NCI-H2227 (cell line): ENCODE results near the gene SPRR2B.
"Not testable (repeated sequence)": the region's sequence is repeated elsewhere in the genome, so short reads cannot be mapped to it uniquely, and the experiment has no call there.

Experiments
- DNase-seq: peaks from one replicate; lab custom pipeline; 2025; ENCODE audit not compliant: unreplicated experiment; lab: John Stamatoyannopoulos, UW

SPRR2B gene

DNA sequence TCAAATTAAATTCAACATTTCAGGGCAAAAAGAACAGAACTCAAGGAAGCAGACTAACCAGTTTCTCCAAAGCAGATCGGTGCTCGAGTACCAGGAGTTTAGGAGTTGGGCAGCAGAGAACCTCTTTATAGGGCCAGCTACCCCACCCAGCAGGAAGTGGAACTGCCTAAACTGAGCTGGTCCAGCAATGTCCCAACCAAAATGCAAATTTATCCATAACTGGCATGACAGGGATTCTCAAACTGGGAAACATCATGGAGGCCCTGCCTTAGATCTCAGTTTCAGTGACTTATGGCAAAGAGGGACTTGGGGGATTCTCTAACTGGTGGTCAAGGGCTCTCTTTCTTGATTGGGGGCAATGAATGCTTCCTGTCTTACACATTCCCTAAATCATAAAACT is at the start of gene SPRR2B:
Gene SPRR2B (minus strand): TSS at position 101 of the 400 bp plus-strand sequence. CDS start 772 bp downstream, outside the sequence.
- DNase-seq = no peak

DNA sequence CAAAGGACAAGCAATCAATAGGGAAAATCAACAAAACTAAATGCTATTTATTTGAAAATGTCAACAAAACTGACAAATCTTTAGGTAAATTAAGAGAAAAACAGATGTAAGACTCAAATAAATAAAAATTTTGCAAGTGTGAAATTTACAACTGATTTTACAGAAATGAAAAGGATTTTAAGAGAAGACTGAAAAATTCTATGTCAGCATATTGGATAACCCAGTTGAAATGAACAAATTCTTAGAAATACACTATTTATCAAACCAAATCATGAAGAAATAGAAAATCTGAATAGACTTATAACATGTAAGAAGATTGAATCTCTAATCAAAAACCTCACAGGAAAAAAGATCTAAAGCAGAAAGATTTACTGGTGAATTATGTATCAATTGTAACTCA is 49.5 kb upstream of the SPRR2B start:
- DNase-seq = no peak

DNA sequence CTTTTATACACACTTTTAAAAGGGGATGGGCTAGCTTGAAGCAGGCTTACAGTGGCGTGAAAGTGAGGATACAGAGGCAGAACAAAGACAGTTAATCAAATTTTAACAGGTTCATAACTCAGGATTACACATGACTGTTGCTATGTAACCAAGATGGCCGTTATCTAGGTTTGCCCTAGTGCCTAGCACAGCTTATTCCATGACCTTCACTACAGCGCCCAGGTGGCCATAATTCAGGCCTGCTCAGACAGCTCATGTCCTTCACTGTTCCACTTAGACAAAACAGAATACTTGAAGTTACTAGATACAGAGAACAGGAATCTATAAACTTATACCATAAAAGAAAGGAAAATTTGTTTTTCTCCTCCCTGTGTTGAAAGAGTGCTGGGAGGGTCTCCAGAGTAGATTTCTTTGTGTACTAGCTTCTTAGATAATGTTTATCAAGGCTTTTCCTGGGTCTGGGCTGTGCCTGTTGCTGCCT is 48.1 kb upstream of the SPRR2B start:
- DNase-seq = no peak

DNA sequence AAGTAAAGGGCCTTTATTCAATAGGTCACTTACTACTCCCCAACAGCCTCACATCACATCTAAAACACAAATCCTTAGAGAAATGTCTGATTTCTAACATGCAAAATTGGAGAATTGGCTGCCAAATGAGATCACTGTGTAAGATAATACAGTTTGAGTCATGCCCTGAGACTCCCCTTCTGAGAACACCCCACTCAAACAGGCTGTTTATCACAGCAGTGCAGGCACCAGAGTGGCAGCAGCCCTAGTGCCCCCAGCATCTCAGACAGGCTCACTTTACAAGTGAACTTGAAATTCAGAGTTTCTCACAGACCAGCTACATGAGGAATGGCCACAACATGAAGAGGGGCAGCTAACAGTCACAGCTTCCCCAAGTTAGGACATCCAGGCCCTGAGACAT is 43.9 kb upstream of the SPRR2B start:
- not testable (repeated sequence) for DNase-seq

DNA sequence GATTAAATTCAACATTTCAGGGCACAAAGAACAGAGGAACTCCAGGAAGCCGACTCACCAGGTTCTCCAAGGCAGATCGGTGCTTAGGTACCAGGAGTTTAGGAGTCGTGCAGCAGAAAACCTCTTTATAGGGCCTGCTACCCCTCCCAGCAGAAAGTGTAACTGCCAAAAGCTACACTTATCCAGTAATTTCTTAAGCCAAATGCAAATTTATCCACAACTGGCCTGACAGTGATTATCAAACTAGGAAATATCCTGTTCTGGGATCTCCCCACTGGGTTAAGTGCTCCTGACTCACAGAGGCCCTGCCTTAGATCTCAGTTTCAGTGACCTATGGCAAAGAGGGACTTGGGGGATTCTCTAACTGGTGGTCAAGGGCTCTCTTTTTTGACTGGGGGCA is 42.0 kb upstream of the SPRR2B start, which contains the start of gene SPRR2F:
Gene SPRR2F (minus strand): TSS at position 101 of the 400 bp plus-strand sequence. CDS start 783 bp downstream, outside the sequence.
- no peak for DNase-seq

DNA sequence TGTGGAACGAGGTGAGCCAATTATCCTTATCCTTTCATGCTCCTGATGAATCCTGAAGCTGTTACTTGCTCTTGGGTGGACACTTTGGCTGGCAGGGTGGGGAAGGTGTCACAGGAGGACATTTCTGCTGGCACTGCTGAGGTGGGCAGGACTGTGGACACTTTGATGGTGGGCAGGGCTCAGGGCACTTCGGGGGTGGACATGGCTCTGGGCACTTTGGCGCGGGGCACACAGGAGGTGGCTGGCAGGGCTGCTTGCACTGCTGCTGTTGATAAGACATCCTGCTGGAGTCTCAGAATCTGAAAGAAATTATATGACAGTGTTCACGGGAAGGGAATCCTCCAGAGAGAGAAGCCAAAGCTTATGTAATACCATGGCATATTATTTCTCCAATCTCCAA is 41.0 kb upstream of the SPRR2B start:
- not testable (repeated sequence) for DNase-seq

DNA sequence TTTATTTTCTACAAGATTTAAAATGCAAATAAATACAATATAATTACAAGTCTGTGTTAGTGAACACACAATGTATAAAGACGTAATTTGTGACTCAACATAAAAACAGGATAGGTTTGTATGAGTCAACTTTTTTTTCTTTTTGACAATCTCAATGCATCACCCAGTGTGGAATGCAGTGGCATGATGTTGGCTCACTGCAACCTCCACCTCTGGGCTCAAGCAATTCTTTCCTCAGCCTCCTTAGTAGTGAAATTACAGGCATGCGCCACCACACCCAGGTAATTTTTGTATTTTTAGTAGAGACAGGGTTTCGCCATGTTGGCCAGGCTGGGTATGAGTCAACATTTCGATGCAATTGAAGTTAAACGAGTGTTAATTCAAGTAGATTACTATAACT is 28.8 kb upstream of the SPRR2B start:
- DNase-seq = no peak

DNA sequence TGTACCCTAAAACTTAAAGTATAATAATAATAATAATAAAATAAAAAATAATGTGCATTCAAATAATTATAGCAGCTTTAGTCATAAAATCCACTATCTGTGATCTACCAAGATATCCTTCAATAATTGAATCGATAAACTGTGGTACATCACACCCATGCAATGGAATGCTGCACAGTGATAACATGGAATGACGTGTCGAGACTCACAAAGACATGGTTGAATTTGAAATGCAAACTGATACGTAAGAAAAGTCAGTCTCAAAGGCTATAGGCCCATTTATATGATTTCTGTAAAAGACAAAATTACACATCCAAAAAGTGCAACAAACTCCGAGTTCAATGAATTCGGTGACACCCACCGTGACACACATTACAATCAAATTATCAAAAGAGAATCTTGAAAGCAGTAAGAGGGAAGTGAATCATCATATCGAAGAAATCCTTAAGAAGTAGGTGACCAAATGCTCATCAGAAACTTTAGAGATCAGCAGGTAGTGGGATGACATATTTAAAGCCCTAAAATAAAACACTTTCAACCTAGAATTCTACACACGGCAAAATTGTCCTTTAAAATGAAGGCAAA is 28.1 kb upstream of the SPRR2B start:
- DNase-seq = no peak

DNA sequence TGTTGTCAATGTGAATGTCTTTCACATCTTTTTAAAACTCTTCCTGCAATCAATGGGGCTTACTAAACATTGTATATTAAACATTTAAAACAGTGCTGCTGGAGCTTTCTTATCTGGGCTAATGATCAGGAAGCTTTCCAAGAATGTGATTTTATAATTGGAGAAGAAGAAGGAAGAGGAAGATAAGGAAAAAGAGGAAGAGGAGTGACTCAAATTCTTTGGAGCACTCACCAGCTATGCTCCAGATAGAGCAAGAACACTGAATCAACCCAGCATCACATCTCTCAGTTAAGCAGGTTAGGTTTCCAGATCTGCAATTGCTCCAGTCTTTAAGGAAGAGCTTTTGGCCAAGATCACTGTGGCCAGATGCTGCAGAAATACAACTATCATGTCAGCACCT is 24.4 kb upstream of the SPRR2B start:
- no peak for DNase-seq

DNA sequence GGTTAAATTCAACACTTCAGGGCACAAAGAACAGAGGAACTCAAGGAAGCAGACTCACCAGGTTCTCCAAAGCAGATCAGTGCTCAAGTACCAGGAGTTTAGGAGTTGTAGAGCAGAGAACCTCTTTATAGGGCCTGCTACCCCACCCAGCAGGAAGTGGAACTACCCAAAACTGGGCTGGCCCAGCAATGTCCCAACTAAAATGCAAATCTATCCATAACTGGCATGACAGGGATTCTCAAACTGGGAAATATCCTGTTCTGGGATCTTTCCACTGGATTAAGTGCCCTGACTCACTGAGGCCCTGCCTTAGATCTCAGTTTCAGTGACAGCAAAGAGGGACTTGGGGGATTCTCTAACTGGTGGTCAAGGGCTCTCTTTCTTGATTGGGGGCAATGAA is 23.0 kb upstream of the SPRR2B start, which contains the start of gene SPRR2E:
Gene SPRR2E (minus strand): TSS at position 101 of the 400 bp plus-strand sequence. CDS start 775 bp downstream, outside the sequence.
- no peak for DNase-seq

DNA sequence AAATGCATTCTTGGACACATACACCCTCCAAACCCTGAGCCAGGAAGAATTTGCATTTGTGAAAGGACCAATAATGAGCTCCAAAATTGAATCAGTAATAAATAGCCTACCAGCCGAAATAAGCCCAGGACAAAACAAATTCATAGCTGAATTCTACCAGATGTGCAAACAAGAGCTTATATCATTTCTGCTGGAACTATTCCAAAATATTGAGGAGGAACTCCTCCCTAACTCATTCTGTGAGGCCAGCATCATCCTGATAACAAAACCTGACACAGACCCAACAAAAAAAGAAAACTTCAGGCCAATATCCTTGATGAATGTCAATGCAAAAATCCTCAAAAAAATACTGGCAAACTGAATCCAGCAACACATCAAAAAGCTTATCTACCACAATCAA is 16.2 kb upstream of the SPRR2B start:
- DNase-seq = no peak

DNA sequence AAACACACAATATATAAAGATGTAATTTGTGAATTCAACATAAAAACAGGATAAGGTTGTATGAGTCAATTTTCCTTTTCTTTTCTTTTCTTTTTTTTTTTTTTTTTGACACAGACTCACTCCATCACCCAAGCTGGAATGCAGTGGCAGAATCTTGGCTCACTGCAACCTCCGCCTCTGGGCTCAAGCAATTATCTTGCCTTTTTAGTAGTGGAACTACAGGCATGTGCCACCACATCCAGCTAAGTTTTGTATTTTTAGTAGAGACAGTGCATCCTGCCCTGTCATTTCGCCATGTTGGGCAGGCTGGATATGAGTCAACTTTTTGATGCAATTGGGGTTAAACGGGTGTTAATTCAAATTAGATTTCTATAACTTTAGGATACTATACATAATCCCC is 10.3 kb upstream of the SPRR2B start:
- no peak for DNase-seq

DNA sequence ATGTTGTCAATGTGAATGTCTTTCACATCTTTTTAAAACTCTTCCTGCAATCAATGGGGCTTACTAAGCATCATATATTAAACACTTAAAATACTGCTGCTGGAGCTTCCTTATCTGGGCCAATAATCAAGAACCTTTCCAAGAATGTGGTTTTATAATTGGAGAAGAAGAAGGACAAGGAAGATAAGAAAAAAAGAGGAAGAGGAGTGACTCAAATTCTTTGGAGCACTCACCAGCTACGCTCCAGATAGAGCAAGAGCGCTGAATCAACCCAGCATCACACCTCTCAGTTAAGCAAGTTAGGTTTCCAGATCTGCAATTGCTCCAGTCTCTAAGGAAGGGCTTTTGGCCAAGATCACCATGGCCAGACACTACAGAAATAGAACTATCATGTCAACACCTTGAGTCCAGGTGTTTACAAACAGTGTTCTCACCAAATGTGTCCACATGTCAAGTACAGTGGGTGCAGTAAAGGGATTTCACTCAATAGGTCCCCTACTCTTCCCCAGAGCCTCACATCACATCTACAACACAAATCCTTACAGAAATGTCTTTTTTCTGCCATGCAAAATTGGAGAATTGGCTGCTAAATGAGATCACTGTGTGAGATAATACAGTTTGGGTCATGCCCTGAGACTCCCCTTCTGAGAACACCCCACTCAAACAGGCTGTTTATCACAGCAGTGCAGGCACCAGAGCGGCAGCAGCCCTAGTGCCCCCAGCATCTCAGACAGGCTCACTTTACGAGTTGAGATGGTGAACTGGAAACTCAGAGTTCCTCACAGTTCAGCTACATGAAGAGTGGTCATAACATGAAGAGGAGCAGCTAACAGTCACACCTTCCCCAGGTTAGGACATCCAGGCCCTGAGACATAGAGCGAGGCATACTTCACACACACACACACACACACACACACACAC is 1.7 kb upstream of the SPRR2B start:
- no peak for DNase-seq

DNA sequence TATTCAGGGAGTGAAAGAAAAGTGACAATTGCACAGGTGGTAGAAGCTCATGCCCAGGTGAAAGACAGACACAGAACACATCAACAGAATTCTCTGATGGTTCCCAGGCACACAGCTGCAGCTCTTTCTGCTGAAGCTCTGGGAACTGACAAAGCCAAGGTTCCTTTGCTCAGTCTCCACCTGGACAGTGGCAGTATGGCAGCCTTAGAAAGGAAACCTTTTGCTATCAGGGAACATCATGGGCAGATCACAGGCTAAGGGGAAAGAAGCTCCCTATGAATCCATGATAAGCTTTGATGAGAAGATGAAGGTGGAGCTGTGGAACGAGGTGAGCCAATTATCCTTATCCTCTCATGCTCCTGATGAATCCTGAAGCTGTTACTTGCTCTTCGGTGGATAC is 1.2 kb downstream of the SPRR2B start:
- no peak for DNase-seq

DNA sequence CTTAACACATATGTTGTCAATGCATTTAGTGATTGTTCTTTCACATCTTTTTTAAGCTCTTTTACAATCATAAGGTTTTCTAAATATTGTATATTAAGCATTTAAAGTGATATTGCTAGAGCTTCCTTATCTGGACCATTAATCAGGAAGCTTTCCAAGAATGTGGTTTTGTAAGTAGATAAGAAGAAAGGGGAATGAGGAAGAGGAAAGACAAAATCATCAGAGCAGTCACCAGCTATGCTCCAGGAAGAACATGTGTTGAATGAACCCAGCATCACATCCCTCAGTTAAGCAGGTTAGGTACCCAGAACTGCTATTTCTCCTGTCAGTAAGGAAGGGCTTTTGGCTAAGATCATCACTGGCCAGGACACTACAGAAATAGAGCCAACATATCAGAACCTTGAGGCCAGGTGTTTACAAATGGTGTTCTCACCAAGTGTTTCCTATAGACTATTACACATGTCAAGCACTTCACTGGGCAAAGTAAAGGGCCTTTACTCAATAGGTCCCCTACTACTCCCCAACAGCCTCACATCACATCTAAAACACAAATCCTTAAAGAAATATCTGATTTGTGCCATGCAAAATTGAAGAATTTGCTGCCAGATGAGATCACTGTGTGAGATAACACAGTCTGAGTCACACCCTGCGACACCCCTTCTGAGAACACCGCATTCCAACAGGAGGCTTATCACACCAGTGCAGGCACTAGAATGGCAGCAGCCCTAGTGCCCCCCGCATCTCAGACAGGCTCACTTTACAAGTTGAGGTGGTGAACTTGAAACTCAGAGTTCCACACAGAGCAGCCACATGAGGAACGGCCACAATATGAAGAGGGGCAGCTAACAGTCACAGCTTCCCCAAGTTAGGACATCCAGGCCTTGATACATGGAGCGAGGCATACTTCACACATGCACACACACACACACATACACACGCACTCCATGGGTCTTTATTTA is 12.3 kb downstream of the SPRR2B start:
- DNase-seq = no peak

DNA sequence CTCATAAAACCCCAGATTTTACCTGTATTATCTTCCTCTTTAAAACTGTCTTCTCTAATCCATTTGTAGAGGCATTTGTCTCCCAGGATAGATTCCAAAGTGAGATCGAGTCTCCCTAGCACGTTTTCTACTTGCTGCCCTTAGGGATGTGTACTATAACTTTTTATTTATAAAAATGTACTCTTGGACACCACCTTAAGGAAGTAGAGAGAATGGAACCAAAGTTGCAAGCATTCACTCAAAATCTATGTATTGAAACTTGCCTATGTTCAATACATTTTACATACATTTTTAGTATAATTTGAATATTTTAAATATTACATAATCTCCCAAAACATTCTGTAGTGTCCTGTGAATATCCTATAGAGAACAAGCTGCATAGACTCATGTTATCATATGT is 13.3 kb downstream of the SPRR2B start:
- no peak for DNase-seq

DNA sequence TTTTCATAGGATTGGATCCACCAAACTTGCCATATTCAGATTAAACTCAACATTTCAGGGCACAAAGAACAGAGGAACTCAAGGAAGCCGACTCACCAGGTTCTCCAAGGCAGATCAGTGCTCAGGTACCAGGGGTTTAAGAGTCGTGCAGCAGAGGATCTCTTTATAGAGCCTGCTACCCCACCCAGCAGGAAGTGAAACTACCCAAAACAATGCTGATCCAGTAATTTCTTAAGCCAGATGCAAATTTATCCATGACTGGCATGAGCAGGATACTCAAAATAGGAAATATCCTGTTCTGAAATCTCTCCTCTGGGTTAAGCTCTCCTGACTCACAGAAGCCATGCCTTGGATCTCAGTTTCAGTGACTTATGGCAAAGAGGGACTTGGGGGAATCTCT is 14.0 kb downstream of the SPRR2B start, which contains the start of gene SPRR2A:
Gene SPRR2A (minus strand): TSS at position 138 of the 400 bp plus-strand sequence. CDS start 777 bp downstream, outside the sequence.
- no peak for DNase-seq

DNA sequence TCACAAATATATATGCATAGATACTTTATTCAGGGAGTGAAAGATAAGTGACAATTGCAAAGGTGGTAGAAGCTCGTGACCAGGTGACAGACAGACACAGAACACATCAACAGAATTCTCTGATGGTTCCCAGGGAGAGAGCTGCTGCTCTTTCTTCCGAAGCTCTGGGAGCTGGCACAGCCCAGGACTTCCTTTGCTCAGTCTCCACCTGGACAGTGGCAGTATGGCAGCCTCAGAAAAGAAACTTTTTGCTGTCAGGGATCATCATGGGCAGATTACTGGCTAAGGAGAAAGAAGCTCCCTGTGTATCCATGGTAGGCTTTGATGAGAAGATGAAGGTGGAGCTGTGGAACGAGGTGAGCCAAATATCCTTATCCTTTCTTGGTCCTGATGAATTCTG is 15.3 kb downstream of the SPRR2B start:
- not testable (repeated sequence) for DNase-seq

DNA sequence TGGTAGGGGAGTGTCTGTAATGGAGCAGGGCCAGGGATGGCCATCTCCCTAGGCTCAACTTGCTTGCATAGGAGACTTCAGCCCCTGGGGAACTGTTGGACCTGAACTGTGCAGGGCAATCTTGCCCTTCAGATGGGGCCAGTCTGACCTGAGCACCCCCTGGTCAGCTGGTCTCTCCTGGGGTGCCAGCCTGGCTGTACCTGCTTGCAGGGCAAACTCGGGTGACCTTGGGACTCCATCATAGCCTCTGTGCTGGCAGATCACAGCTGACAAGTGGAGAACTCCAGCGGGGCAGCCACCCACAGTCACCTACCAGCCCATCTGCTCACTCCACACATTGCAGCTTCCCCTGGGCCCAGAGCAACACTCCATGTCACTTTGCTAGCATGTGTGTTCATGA is 22.2 kb downstream of the SPRR2B start:
- no peak for DNase-seq

DNA sequence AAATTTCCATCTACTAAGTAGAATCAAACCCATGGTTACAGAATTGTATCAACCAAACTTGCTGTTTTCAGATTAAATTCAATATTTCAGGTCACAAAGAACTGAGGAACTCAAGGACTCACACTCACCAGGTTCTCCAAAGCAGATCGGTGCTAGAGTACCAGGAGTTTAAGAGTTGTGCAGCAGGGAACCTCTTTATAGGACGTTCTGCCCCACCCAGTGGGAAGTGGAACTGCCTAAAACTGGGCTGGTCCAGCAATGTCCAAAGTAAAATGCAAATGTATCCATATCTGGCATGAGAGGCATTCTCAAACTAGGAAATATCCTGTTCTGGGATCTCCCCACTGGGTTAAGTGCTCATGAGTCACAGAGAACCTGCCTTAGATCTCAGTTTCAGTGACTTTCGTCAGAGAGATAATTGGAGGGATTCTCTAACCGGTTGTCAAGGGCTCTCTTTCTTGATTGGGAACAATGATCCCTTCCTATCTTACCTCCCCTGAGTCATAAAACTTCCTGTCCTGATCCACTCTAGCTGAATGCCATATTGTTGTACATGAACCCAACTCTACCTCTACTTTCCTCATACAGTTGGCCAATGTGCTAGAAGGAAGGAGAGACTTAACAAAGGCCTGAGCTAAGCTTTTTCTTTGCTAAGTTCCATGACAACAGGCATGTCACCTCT is 30.3 kb downstream of the SPRR2B start, which contains the start of gene SPRR2D:
Gene SPRR2D (minus strand): TSS at position 171 of the 682 bp plus-strand sequence. CDS start 774 bp downstream, outside the sequence.
- DNase-seq = no peak
